Activated naive CD4-positive, alpha-beta T cell treated with anti-CD3 and anti-CD28 coated beads, Interleukin-2, amount 10 ng/mL, durations not matched to agents 7 days and 5 days (primary cell): ENCODE measurements around the gene PRPS1L1.

Experiments
- CTCF ChIA-PET: fragments of 350-600 bp; sonication (Branson Sonifier 250); formaldehyde crosslinking; loops from one replicate; lab custom pipeline; 2021; ENCODE audit warnings: antibody characterized with exemption; lab: Charles Lee
- DNase-seq: peaks from one replicate; pipeline ENCODE4 v3.0.0-alpha.2; 2020
- H3K27ac Mint-ChIP-seq: one replicate; pipeline ENCODE4 v1.8.0; 2021; ENCODE audit warnings: mild to moderate bottlenecking, moderate library complexity, mixed read lengths
- H3K27me3 Mint-ChIP-seq: one replicate; pipeline ENCODE4 v1.8.0; 2021; ENCODE audit warnings: mild to moderate bottlenecking, mixed read lengths
- H3K36me3 Mint-ChIP-seq: one replicate; pipeline ENCODE4 v1.8.0; 2021; ENCODE audit warnings: mixed read lengths
- H3K4me1 Mint-ChIP-seq: one replicate; pipeline ENCODE4 v1.8.0; 2021; ENCODE audit warnings: mixed read lengths
- H3K4me3 Mint-ChIP-seq: one replicate; pipeline ENCODE4 v1.8.0; 2021; ENCODE audit warnings: mild to moderate bottlenecking, moderate library complexity, mixed read lengths
- H3K9me3 Mint-ChIP-seq: one replicate; pipeline ENCODE4 v1.8.0; 2021; ENCODE audit warnings: mixed read lengths

The PRPS1L1 gene

GRCh38 chr7:18037609-18038008 lies 10.0 kb upstream of the PRPS1L1 start:
- Mint-ChIP-seq H3K4me3 (no peak overlapping the region), H3K9me3 (no peaks in the 10 kb centered on the region), H3K27me3 (no peaks in the 10 kb centered on the region), H3K27ac (no peak overlapping the region), H3K4me1 (no peaks in the 10 kb centered on the region), H3K36me3 (no peaks in the 10 kb centered on the region)
- CTCF ChIA-PET, result no interaction called here
- DNase-seq, result no peak

- H3K36me3 Mint-ChIP-seq, result no peaks in the 10 kb centered on the region
- CTCF ChIA-PET, result no interaction called here
- H3K4me1 Mint-ChIP-seq, result no peaks in the 10 kb centered on the region
- DNase-seq, result no peak
- H3K27me3 Mint-ChIP-seq, result no peaks in the 10 kb centered on the region
- no peak overlapping the region for H3K27ac Mint-ChIP-seq
- H3K9me3 Mint-ChIP-seq, result no peaks in the 10 kb centered on the region
- no peak overlapping the region for H3K4me3 Mint-ChIP-seq
These were observed 9.1 kb upstream of the PRPS1L1 start for GRCh38 chr7:18036783-18037182.

- Mint-ChIP-seq H3K27ac (no peak overlapping the region), H3K9me3 (no peaks in the 10 kb centered on the region), H3K36me3 (no peaks in the 10 kb centered on the region), H3K27me3 (no peaks in the 10 kb centered on the region), H3K4me1 (no peaks in the 10 kb centered on the region), H3K4me3 (no peak overlapping the region)
- no peak for DNase-seq
- CTCF ChIA-PET, result no interaction called here
These were observed 3.1 kb upstream of the PRPS1L1 start for GRCh38 chr7:18030758-18031157.

- no peak for DNase-seq
- H3K4me3 Mint-ChIP-seq, result no peak overlapping the region
These were observed 7.4 kb downstream of the PRPS1L1 start for GRCh38 chr7:18020138-18020715.

GRCh38 chr7:18019555-18019954 lies 8.1 kb downstream of the PRPS1L1 start:
- no peak overlapping the region for H3K4me3 Mint-ChIP-seq
- no peak for DNase-seq
- H3K27ac Mint-ChIP-seq, result no peak overlapping the region
- no peaks in the 10 kb centered on the region for H3K4me1 Mint-ChIP-seq
- CTCF ChIA-PET, result no interaction called here
- H3K27me3 Mint-ChIP-seq, result no peaks in the 10 kb centered on the region
- no peaks in the 10 kb centered on the region for H3K36me3 Mint-ChIP-seq
- H3K9me3 Mint-ChIP-seq, result no peaks in the 10 kb centered on the region

More at GRCh38 chr7:18020138-18020715, 7.4 kb downstream of the PRPS1L1 start:
- H3K27me3 Mint-ChIP-seq, result no peaks in the 10 kb centered on the region
- CTCF ChIA-PET, result no interaction called here
- H3K36me3 Mint-ChIP-seq, result no peaks in the 10 kb centered on the region
- no peaks in the 10 kb centered on the region for H3K4me1 Mint-ChIP-seq
- H3K27ac Mint-ChIP-seq, result no peak overlapping the region
- no peaks in the 10 kb centered on the region for H3K9me3 Mint-ChIP-seq

- no peak overlapping the region for H3K4me3 Mint-ChIP-seq
- H3K27ac Mint-ChIP-seq, result no peak overlapping the region
- CTCF ChIA-PET, result no interaction called here
- H3K36me3 Mint-ChIP-seq, result no peaks in the 10 kb centered on the region
- H3K4me1 Mint-ChIP-seq, result no peaks in the 10 kb centered on the region
- DNase-seq, result no peak
- H3K9me3 Mint-ChIP-seq, result no peaks in the 10 kb centered on the region
- H3K27me3 Mint-ChIP-seq, result no peaks in the 10 kb centered on the region
These were observed 9.1 kb downstream of the PRPS1L1 start for GRCh38 chr7:18018296-18019215.

- no peaks in the 10 kb centered on the region for H3K36me3 Mint-ChIP-seq
- no peak overlapping the region for H3K4me3 Mint-ChIP-seq
- CTCF ChIA-PET, result no interaction called here
- no peaks in the 10 kb centered on the region for H3K27me3 Mint-ChIP-seq
- H3K9me3 Mint-ChIP-seq, result no peaks in the 10 kb centered on the region
- no peak for DNase-seq
- no peaks in the 10 kb centered on the region for H3K4me1 Mint-ChIP-seq
- H3K27ac Mint-ChIP-seq, result no peak overlapping the region
These were observed 10.8 kb downstream of the PRPS1L1 start for GRCh38 chr7:18016547-18017444.

- CTCF ChIA-PET, result no interaction called here
- H3K4me3 Mint-ChIP-seq, result no peak overlapping the region
- H3K27ac Mint-ChIP-seq, result no peak overlapping the region
- no peaks in the 10 kb centered on the region for H3K27me3 Mint-ChIP-seq
- DNase-seq, result no peak
- no peaks in the 10 kb centered on the region for H3K4me1 Mint-ChIP-seq
- H3K9me3 Mint-ChIP-seq, result no peaks in the 10 kb centered on the region
- H3K36me3 Mint-ChIP-seq, result no peaks in the 10 kb centered on the region
These were observed 13.7 kb downstream of the PRPS1L1 start for GRCh38 chr7:18013936-18014335.

GRCh38 chr7:18004372-18004771 lies 23.3 kb downstream of the PRPS1L1 start:
- no peaks in the 10 kb centered on the region for H3K27me3 Mint-ChIP-seq
- CTCF ChIA-PET, result no interaction called here
- no peaks in the 10 kb centered on the region for H3K9me3 Mint-ChIP-seq
- H3K27ac Mint-ChIP-seq, result no peak overlapping the region
- H3K4me1 Mint-ChIP-seq, result no peaks in the 10 kb centered on the region
- H3K36me3 Mint-ChIP-seq, result no peaks in the 10 kb centered on the region
- H3K4me3 Mint-ChIP-seq, result no peak overlapping the region
- no peak for DNase-seq

- H3K9me3 Mint-ChIP-seq, result no peaks in the 10 kb centered on the region
- no peaks in the 10 kb centered on the region for H3K27me3 Mint-ChIP-seq
- no peaks in the 10 kb centered on the region for H3K36me3 Mint-ChIP-seq
- no peak for DNase-seq
- no peak overlapping the region for H3K4me3 Mint-ChIP-seq
- no peak overlapping the region for H3K27ac Mint-ChIP-seq
- no peaks in the 10 kb centered on the region for H3K4me1 Mint-ChIP-seq
- CTCF ChIA-PET, result no interaction called here
These were observed 24.2 kb downstream of the PRPS1L1 start for GRCh38 chr7:18003286-18003994.

GRCh38 chr7:17998692-17999091 lies 29.0 kb downstream of the PRPS1L1 start:
- H3K4me1 Mint-ChIP-seq, result no peaks in the 10 kb centered on the region
- H3K4me3 Mint-ChIP-seq, result no peak overlapping the region
- CTCF ChIA-PET, result no interaction called here
- H3K27ac Mint-ChIP-seq, result no peak overlapping the region
- DNase-seq, result no peak
- H3K9me3 Mint-ChIP-seq, result no peaks in the 10 kb centered on the region
- H3K27me3 Mint-ChIP-seq, result peaks cover 3% of the 10 kb centered on the region
- no peaks in the 10 kb centered on the region for H3K36me3 Mint-ChIP-seq

- H3K9me3 Mint-ChIP-seq, result no peaks in the 10 kb centered on the region
- H3K36me3 Mint-ChIP-seq, result no peaks in the 10 kb centered on the region
- no peaks in the 10 kb centered on the region for H3K4me1 Mint-ChIP-seq
- peaks cover 3% of the 10 kb centered on the region for H3K27me3 Mint-ChIP-seq
- H3K4me3 Mint-ChIP-seq, result no peak overlapping the region
- H3K27ac Mint-ChIP-seq, result no peak overlapping the region
- DNase-seq, result no peak
- CTCF ChIA-PET, result interaction anchor here (2.7 kb wide), 1 partner anchor 226 kb away, joined by 9 read pairs; no protein-coding TSS in a partner anchor
These were observed 31.0 kb downstream of the PRPS1L1 start for GRCh38 chr7:17996442-17997223.

GRCh38 chr7:17996040-17996439 lies 31.6 kb downstream of the PRPS1L1 start:
- no peaks in the 10 kb centered on the region for H3K9me3 Mint-ChIP-seq
- no peak for DNase-seq
- H3K27me3 Mint-ChIP-seq, result peaks cover 3% of the 10 kb centered on the region
- CTCF ChIA-PET, result interaction anchor here (2.7 kb wide), 1 partner anchor 226 kb away, joined by 9 read pairs; no protein-coding TSS in a partner anchor
- no peaks in the 10 kb centered on the region for H3K36me3 Mint-ChIP-seq
- H3K4me3 Mint-ChIP-seq, result no peak overlapping the region
- H3K27ac Mint-ChIP-seq, result no peak overlapping the region
- H3K4me1 Mint-ChIP-seq, result no peaks in the 10 kb centered on the region
